ENCODE measurements around the gene POTEI.
"Not testable (repeated sequence)": the region's sequence is repeated elsewhere in the genome, so short reads cannot be mapped to it uniquely, and the experiment has no call there.

Gene POTEI

DNA sequence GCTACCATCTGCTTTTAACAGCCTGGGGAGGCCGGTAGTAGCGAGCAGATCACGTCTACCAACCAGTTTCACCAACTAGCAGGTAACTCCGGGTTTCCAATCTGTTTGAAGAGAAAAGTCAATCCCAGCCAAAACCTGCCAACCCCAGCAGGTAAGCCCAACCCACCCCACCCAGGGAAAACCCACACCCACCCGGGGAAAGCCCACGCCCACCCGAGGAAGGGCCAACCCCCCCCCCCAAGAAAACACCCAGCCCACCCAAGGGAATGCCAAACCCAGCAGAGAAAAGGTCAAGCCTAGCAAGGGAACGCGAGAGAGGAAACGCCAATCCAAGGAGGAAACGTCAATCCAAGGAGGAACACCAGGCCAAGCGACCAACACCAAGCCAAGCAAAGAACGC, at the start of gene POTEI:
POTEI (minus strand) TSS at position 101 of the 400 bp plus-strand sequence; CDS start at position 8, 93 bp downstream.
- not testable (repeated sequence) for DNase-seq

DNA sequence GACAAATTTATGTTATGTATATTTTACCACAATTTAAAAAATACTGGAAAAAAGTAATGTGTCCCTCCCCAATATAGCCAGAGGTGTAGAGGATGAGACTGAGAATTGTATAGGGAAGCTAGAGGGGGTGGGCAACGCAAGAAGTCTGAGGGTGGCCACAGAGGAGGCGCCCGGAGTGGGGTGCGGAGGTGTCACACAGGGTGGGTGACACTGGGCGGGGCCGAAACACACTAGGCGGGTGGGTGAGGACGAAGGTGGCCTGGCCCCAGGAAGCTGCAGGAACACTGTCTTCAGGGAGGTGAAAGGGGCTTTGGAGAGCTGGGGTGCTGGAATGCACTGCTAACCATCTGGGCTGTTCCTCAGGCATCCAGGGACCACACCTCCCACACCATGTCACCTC, 47.3 kb upstream of the POTEI start:
- not testable (repeated sequence) for DNase-seq

DNA sequence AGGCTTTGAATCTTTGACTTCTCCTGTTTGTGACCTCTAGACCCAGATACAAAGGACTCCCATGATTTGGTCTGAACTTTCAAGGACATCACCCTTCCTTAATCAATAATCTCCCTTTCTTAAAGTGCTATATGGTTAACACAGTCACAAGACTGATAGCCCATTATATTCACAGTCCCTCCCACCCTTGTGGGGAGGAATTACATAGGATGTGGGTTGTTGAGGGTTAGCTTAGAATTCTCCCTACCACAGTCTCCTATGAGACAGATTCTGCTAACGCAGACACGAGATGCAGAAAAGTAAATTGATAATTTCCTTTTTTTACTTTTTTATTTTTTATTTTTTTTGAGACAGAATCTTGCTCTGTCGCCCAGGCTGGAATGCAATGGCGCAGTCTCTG, 45.0 kb upstream of the POTEI start:
- DNase-seq, result not testable (repeated sequence)

DNA sequence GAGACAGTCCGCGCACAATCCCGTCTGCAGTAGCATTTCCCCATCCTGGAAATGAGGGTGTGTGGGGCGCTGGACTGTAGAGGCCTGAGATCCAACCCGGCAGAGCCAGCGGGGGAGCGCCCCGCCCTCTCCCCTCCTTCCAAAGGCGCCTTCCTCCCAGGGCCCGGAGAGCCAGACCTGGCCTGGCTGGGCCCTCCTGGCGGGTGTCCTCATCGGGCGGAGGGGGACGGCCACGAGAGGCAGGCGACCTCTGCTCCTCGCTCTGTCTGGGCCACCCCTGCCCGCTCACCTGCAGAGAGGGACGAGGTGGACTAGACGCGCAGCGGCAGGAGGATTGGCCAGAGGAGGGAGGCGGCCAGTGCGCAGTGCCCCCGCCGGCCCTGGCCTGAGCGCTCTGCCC, 40.3 kb upstream of the POTEI start:
- not testable (repeated sequence) for DNase-seq

DNA sequence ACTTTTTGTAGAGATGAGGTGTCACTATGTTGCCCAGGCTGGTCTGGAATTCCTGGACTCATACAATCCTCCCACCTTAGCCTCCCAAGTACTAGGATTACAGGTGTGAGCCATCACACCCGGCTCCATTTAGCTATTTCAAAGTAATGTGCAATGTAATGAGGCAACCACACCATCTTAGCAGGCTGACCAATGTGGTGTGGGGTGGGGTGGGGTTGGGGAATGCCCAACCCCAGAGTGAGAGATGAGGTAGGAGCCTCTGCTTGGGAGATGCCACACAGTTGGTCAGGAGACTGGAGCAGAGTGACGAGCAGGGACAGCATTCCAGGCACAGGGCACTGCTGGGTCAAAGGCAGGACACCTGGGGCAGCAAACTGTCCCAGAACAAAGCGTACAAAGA, 39.3 kb upstream of the POTEI start:
- not testable (repeated sequence) for DNase-seq

DNA sequence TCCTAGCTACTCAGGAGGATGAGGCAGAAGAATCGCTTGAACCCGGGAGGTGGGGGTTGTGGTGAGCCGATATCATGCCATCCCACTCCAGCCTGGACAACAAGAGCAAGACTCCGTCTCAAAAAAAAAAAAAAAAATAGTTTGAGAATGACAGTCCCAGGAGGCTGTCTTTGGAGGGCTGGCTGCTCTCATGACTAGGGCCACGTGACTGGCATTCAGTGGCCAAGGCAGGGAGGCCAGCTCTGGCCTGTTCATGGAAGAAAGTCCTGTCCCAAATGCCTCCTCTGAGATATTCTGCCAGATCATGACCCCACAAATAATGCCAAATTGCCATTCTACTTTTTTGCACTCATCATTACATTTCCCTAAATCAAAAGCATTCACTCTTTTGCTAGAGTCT, 35.9 kb upstream of the POTEI start:
- not testable (repeated sequence) for DNase-seq

DNA sequence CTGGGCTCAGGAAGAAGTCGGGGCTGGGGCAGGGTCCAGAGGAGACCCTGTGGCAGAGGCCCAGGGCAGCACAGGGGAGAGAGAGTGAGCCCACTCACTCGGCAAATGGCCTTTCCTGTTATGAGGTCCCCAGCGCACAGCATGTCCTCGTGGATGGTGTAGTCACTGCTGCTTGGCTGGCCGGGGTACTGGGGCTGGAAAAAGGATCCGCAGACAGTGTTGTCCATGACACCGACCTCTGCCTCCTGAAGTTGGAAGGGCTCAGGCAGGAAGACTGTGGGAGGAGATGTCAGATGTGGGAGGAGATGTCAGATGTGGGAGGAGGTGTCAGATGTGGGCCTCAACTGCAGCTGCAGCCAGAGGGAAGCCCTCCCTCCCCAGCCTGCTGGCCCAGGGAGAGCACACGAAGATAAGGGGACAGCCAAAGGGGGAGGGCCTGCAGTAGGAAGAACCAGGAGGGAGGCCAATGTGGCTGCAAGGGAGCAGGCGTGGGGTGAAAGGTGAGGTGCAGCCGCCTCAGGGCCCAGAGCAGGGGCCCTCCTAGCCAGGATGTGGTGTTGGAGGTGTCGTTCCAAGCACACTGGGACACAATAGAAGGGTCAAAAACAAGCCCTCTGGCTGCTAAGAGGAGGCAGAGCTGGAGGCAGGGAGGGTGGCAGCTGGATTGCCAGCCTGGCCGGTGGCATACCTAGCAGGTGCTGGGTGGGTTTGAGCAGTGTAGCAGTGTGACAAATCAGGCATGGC, 34.8 kb upstream of the POTEI start:
- DNase-seq, result not testable (repeated sequence)

DNA sequence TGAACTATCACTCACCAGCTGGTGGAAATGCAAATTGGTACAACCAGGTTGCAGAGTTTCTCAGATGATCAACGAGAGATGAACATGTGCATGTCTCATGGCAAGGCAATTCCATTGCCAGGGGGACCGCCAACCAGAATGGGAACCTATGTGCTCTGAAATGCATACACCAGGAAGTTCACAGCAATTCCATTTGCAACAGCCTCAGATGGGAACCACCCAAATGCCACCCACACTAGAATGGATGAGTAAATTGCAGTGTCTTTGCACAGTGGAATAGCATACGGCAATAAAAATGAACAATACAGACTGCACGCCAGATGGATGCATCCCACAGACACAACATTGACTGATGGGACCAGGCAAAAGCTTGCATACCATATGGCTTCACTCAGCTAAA, 33.7 kb upstream of the POTEI start:
- not testable (repeated sequence) for DNase-seq

DNA sequence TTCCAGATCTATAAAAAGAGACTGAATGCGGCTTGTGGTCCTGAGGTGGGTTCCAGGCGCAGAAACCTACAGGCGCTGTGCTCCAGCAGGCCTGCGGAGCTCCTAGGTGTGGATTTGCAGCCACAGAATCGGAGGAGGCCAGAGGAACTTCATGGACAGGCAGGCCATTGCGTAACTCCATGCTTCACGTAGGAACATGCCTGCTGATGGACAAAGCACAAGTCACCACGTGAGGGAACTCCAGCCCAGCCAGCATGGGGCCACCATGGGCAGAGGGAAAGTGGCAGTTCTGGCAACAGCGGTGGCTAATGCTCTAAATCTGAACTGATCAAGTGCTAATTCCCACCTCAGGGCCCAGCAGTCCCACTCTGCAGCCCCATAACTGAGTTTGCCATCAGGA, 29.1 kb upstream of the POTEI start:
- DNase-seq, result not testable (repeated sequence)

DNA sequence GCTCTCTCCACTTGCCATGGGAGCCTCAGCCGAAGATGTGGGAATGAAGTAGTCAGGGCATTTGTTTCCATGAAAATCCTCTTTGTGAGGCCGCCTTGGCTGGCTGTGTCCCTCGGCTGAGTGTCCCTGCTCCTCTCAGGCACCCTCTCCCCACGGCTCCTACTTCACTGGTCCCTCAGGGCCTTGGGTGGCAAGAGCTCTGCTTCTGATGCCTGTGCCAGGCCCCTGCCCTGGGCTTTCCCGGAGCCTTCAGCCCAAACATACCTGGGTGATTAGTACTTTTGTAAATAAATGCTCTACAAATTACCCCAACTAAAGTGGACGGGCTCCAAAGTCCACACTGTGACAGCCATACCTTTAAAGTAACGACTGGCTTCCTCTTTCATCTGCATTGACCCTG, 27.5 kb upstream of the POTEI start:
- not testable (repeated sequence) for DNase-seq

DNA sequence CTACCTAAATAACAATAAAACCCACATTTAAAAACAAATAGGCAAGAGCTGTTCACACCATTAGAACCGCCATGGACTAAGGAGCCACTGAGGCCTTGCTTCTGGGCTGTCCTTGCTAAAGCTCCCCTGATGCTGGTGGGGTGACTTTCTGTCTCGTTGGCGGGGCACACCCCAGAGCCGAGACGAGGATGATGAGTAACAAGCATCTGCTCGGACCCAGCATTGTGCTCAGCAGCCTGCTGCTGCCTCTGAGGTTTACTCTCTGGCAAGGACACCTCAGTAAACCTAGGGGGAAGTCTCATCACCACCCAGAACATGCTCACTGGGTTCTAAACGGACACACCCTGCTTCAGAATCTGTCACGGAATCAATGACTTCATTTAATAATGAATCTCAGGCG, 22.5 kb upstream of the POTEI start:
- not testable (repeated sequence) for DNase-seq

DNA sequence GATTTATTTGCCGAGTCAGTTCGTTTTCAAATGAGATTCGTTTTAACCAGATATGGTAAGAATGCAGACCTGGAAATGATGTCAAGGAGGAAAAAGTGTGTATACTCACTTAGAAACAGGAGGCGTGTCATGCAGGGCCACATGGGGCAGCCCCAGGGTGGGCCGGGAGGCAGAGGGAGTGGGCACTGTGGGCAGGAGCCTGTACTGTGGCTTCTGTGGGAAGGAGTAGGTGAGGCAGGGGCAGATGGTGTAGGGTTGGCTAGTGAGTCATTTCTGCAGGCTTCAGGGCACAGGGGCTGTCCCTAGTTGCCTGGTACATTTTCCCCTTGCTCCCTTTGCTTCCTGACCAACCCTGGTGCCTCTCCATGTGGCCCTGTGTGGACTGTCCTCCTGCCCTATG, 22.1 kb upstream of the POTEI start:
- not testable (repeated sequence) for DNase-seq

DNA sequence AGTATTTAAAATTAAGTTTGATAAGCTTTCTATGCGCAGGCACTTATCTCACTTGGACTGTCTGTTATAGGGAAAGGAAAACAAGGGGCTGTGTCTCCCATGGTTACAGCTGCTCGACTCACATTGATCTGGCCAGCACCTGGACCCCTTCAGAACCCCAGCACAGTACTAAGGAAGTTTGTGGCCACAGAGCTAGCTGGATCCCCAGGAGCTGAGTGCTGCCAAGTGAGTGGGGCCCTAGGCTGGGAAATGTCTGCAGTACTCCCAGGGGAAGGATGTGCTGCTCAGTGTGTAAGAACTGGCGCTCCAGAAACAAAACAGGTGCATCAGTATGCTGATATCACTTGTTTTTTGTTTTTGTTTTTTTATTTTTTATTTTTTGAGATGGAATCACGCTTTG, 21.1 kb upstream of the POTEI start:
- DNase-seq, result not testable (repeated sequence)

DNA sequence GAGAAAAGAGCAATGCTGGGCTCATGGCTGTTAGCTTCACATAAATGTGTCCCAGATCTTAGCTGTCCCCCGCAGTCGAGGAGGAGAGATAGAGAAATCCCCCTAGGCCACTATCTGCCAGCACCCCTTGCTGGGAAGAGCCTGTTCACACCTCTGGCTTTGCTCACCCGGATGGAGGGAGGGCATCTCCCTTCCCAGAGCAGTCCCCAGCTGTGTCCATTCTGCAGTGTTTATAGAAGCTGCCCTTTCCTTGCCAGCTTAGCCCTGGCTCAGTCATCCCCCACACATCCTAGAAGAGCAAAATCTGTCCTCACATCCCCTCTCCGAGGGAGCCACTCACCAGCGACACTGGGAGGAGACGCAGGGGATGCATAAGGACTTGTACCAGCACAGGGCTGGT, 20.4 kb upstream of the POTEI start:
- DNase-seq, result not testable (repeated sequence)

DNA sequence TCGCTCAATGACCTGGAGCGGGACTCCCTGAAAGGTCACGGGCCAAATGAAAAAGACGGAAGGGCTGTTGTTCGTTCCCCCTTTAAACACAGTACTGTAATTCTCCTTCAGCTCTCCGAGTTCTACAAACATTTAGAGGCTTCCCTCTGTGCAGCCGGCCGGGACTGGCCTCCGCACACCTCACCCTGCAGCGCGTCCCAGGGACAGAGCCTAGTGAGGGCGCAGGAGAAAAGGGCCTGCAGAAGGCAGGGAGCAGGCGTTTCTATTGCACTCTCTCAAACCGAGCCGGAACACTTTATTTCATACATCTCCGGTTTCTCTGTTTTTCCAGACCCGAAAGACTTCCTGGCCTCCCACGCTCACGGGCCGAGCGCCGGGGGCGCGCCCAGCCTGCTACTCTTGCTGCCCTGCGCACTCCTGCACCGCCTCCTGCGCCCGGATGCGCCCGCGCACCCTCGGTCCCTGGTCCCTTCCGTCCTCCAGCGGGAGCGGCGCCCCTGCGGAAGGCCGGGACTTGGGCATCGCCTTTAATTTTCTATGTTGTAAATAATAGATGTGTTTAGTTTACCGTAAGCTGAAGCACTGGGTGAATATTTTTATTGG, 18.3 kb upstream of the POTEI start:
- DNase-seq, result not testable (repeated sequence)

DNA sequence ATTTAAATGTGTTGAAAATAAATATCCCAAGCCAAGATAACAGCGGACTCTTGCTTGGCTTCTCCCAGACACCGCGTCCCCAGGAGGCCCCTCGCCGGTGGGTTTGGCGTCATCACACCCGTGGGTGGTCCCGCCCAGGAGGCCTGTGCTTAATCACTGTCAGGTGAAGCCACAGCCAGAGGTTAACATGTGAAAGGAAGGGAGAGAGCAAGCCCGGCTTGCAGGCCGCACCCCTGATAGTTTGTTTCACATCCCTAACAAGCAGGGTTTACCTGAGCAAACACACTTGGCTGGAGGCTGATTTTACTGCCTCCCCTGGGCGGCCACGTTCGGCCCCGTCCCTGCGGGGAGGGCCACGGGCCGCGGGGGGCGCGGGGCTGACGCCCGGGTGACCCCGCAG, 13.3 kb upstream of the POTEI start:
- not testable (repeated sequence) for DNase-seq

DNA sequence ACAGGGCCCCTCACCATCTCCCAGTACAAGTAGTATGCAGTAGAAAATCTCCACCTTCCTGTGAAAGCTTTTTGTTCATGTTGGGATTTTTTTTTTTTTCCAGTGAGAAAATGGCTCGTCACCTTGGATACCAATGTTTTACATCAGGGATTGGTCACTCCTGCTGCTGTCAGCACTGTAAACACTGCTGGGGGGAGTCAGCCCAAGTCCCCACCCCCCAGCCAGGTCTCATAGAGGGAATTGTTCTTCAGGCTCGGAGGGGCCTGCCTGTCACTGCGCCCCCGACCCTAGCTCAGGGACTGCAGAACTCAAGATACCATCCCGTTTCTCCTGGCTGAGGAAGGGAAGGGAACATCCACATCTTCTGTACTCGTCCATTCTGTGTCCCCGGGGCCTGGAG, 11.9 kb upstream of the POTEI start, which contains the start of gene CFC1B:
CFC1B (plus strand) TSS at position 231 of the 400 bp plus-strand sequence. CDS start 263 bp downstream, outside the sequence.
- not testable (repeated sequence) for DNase-seq

DNA sequence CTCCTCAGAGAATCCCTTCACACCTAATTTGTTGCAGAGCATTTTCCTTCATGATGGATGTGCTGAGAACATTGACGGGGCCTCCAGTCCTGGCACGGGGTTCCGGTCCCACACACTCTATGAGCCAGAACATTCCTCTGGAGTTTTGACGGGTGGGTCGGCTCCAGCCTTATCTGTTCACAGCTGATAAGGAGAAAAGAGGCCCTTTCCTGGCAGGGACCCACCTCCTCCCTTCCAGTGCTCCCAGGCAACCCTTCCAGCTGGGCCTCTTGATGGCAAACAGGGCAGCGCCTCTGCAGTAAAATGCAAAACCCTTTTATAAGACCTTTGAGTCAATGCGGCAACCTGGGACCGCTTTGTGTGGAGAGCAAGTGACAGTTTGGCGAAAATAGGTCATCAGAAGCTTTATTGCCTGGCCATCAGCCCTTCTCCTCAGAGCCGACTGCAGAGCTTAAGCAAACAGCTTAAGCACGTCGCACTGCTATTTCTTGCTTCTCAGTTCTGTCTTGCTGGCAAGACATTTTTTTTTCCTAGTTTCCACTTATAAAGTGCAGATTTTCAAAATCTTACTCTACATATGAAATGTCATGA, 9.5 kb upstream of the POTEI start:
- DNase-seq, result not testable (repeated sequence)

DNA sequence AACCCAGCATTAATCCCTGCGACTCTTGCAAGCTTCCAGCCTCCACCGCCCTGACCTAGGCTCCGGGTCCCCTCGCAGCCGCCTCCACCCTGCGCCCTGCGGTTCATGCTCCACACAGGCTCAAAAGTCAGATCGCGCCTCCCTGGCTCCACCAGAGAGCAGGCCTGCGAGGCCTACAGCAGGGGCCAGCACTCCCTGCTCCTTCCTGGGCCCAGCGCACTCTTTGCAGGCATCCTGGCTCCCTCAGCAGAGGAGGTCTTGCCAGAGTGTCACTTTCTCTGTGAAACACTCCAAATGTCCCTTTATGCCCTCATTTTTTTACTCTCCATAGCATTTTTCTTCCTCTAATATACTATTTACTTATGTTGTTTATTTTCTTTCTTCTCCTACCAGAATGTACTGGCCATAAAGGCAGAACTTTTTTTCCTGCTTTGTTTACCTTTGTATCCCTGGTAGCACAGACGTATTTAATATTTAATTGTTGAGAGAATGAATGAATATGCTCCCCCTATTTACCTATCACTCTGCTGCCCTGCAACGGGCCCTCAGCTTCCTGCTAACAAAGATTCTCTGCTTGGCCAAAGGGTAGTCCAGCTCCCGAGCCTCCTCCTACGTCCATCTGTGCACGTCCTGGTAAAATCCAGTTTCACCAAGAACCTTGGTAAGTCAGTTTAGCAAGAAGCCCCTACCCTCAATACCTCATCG, 2.8 kb upstream of the POTEI start:
- DNase-seq, result not testable (repeated sequence)

DNA sequence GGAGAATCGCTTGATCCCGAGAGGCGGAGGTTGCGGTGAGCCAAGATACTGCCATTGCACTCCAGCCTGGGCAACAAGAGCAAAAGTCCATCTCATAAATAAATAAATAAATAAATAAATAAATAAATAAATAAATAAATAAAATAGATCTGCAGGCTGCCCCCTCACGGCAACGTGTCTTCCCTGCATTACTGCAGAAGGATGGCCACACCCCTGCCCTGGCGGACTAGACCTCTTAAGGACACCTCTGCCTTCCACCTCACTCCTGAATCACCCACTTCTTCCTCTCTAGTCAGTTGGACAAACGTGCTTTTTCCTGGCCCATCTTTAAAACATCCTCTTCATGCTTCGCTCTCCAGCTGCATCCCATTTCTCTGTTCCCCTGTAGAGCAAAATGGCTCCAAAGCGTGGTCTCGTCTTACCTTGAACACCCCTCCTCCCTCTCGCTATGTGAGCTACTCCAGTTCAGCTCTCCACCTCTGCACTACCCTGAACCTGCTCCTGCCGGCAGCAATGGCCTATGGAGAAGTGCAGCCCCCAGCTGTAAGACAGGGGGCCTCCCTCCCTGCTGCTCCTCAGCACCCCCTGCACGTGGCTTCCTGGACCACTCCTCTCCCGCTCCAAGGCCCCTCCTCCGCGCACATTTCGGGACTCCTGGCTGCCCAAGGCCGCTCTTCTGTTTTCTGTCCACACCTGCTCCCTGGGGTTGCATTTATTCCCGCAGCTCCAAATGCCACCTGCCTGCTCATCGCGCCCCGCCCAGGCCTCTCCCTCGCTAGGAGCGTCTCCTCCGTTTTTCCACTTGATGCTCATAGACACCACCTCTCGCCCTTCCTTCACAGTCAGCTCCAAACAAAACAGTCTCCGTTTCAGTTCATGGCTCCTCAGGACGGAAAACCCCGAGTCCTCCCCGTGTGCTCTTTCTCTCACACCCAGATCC, 1.9 kb upstream of the POTEI start:
- not testable (repeated sequence) for DNase-seq

DNA sequence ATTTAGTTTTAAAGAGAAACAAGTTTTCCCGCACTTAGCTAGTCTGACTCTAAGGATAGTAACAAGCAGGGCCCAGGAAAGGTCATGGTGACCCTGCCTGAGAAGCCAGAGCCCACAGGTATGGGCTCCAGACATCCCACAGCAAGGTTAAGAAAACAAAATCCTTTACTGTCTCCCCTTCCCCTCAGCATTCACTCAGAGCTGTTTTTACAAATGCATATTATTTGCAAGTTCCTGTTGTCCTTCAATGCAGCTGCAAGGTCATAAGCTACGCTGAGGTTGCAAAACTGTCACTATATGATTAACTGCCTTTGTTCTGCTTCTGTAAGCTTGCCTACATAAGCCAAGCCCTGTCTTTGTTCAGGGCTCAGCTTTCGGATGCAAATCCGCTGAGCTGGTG, 18.1 kb downstream of the POTEI start:
- DNase-seq, result not testable (repeated sequence)

DNA sequence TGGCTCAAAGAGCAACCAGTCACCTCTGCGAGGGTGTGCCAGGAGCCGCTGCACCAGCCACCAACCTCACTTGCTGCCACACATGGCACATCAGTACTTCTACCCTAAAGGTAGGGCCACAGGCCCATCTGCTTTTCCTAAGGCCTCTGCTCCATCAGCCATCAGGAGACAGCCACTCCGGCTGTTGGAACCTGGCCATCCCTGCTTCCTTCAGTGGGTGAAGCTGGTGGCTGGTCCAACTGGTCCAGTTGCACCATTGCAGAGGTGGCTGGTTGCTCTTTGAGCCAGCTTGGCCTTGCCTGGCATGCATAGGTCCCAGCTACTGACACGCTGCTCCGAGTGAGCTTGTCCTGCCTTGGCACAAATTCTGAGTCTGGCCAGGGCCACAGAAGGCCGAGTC, 53.7 kb downstream of the POTEI start:
- DNase-seq, result not testable (repeated sequence)
